WTC11 (cell line): Measurements from ENCODE around the gene PIK3C3. TPM values are rescaled to one million over a fixed set of nuclear protein-coding genes. Genes with fewer than 3 reads are reported as not detected.

Source experiments
- ATAC-seq: fragments of 200-7000 bp; cut with Tn5 transposase; 2 replicates; pipeline ENCODE4 v1.10.0; 2021; ENCODE audit warnings: mild to moderate bottlenecking, moderate library complexity
- CTCF ChIA-PET: fragments of 300-600 bp; sonication (Branson Sonifier 250); formaldehyde crosslinking; loops from one replicate; lab custom pipeline; 2021; ENCODE audit warnings: antibody characterized with exemption; lab: Charles Lee
- POLR2A ChIA-PET: fragments of 350-600 bp; sonication (Branson Sonifier 250); formaldehyde crosslinking; loops from one replicate; lab custom pipeline; 2021; ENCODE audit warnings: antibody characterized with exemption; lab: Charles Lee
- DNase-seq: peaks from one replicate; pipeline ENCODE4 v3.0.0; 2021; ENCODE audit warnings: low spot score
- H3K27ac Mint-ChIP-seq: 2 replicates; pipeline ENCODE4 v1.8.0; 2021; ENCODE audit warnings: mixed read lengths
- H3K27me3 Mint-ChIP-seq: 2 replicates; pipeline ENCODE4 v1.8.0; 2021; ENCODE audit warnings: low read depth, mild to moderate bottlenecking, moderate library complexity, mixed read lengths
- H3K36me3 Mint-ChIP-seq: 2 replicates; pipeline ENCODE4 v1.8.0; 2021; ENCODE audit warnings: mixed read lengths
- H3K4me1 Mint-ChIP-seq: 2 replicates; pipeline ENCODE4 v1.8.0; 2022; ENCODE audit warnings: mixed read lengths
- H3K4me3 Mint-ChIP-seq: 2 replicates; pipeline ENCODE4 v1.8.0; 2021; ENCODE audit warnings: mild to moderate bottlenecking, moderate library complexity, mixed read lengths
- H3K9me3 Mint-ChIP-seq: 2 replicates; pipeline ENCODE4 v1.8.0; 2021; ENCODE audit warnings: mixed read lengths
- CREB1 ChIP-seq: sonication (generic); formaldehyde crosslinking; IDR thresholded peaks from 2 replicates; pipeline ENCODE4 v1.8.0; 2023; ENCODE audit warnings: mild to moderate bottlenecking, missing genetic modification reagents
- FOXJ3 ChIP-seq: sonication (generic); formaldehyde crosslinking; IDR thresholded peaks from 2 replicates; pipeline ENCODE4 v1.9.0; 2021; ENCODE audit warnings: missing genetic modification reagents, mild to moderate bottlenecking, borderline replicate concordance
- FOXP1 ChIP-seq: sonication (generic); formaldehyde crosslinking; IDR thresholded peaks from 2 replicates; pipeline ENCODE4 v1.8.0; 2022; ENCODE audit warnings: missing genetic modification reagents, mild to moderate bottlenecking, moderate library complexity, borderline replicate concordance
- JAZF1 ChIP-seq: fragments of 250-450 bp; sonication (Bioruptor Pico); IDR thresholded peaks from 2 replicates; pipeline ENCODE4 v1.9.0; 2021; ENCODE audit warnings: moderate library complexity, mild to moderate bottlenecking, inconsistent platforms
- JUN ChIP-seq: sonication (generic); formaldehyde crosslinking; IDR thresholded peaks from 2 replicates; pipeline ENCODE4 v1.8.0; 2023; ENCODE audit warnings: mild to moderate bottlenecking, missing genetic modification reagents
- NFATC4 ChIP-seq: fragments of 250-450 bp; sonication (Bioruptor Pico); IDR thresholded peaks from 2 replicates; pipeline ENCODE4 v1.9.0; 2021; ENCODE audit warnings: mild to moderate bottlenecking
- NFE2L1 ChIP-seq: sonication (generic); formaldehyde crosslinking; IDR thresholded peaks from 2 replicates; pipeline ENCODE4 v1.8.1; 2023; ENCODE audit warnings: missing genetic modification reagents
- NR1H2 ChIP-seq: sonication (generic); formaldehyde crosslinking; IDR thresholded peaks from 2 replicates; pipeline ENCODE4 v1.9.0; 2021; ENCODE audit warnings: mild to moderate bottlenecking, moderate library complexity, missing genetic modification reagents
- RELA ChIP-seq: sonication (generic); formaldehyde crosslinking; IDR thresholded peaks from 2 replicates; pipeline ENCODE4 v1.8.1; 2022; ENCODE audit warnings: missing genetic modification reagents, mild to moderate bottlenecking, borderline replicate concordance
- SMAD3 ChIP-seq: sonication (generic); formaldehyde crosslinking; IDR thresholded peaks from 2 replicates; pipeline ENCODE4 v1.8.0; 2022; ENCODE audit warnings: missing genetic modification reagents, mild to moderate bottlenecking, borderline replicate concordance
- SMAD4 ChIP-seq: sonication (generic); formaldehyde crosslinking; IDR thresholded peaks from 2 replicates; pipeline ENCODE4 v1.8.0; 2022; ENCODE audit warnings: mild to moderate bottlenecking, missing genetic modification reagents
- TCF7 ChIP-seq: sonication (generic); formaldehyde crosslinking; IDR thresholded peaks from 2 replicates; pipeline ENCODE4 v1.8.0; 2022; ENCODE audit warnings: mild to moderate bottlenecking, low read depth, missing genetic modification reagents, moderate library complexity
- TEAD1 ChIP-seq: sonication (generic); formaldehyde crosslinking; IDR thresholded peaks from 2 replicates; pipeline ENCODE4 v1.8.0; 2022; ENCODE audit warnings: mild to moderate bottlenecking, missing genetic modification reagents
- TP53 ChIP-seq: sonication (generic); formaldehyde crosslinking; IDR thresholded peaks from 2 replicates; pipeline ENCODE4 v1.8.1; 2023; ENCODE audit warnings: mild to moderate bottlenecking, missing genetic modification reagents
- ZNF138 ChIP-seq: sonication (generic); formaldehyde crosslinking; conservative IDR thresholded peaks from 2 replicates; pipeline ENCODE4 v1.8.1; 2022; ENCODE audit warnings: mild to moderate bottlenecking, moderate library complexity, missing genetic modification reagents
- ZNF232 ChIP-seq: sonication (generic); formaldehyde crosslinking; IDR thresholded peaks from 2 replicates; pipeline ENCODE4 v1.8.0; 2022; ENCODE audit warnings: mild to moderate bottlenecking, missing genetic modification reagents
- ZNF423 ChIP-seq: fragments of 250-450 bp; sonication (Bioruptor Pico); IDR thresholded peaks from 2 replicates; pipeline ENCODE4 v2.1.2; 2022; ENCODE audit warnings: mild to moderate bottlenecking, moderate library complexity
- total RNA-seq: library from RNA; stranded (reverse); gene quantifications from 3 replicates; pipeline ENCODE4 v1.2.3, GENCODE V29; 2021
- TF ChIP-seq, protein P1 (sequence below): fragments of 250-450 bp; sonication (Bioruptor Pico); IDR thresholded peaks from 2 replicates; pipeline ENCODE4 v1.9.0; 2021; ENCODE audit warnings: mild to moderate bottlenecking, borderline replicate concordance
- TF ChIP-seq, protein P2 (sequence below): sonication (generic); formaldehyde crosslinking; IDR thresholded peaks from 2 replicates; pipeline ENCODE4 v1.8.0; 2022; ENCODE audit warnings: mild to moderate bottlenecking, missing genetic modification reagents

Gene PIK3C3
- total RNA-seq, 1 experiment from 2014 or later = 40.4 TPM

DNA sequence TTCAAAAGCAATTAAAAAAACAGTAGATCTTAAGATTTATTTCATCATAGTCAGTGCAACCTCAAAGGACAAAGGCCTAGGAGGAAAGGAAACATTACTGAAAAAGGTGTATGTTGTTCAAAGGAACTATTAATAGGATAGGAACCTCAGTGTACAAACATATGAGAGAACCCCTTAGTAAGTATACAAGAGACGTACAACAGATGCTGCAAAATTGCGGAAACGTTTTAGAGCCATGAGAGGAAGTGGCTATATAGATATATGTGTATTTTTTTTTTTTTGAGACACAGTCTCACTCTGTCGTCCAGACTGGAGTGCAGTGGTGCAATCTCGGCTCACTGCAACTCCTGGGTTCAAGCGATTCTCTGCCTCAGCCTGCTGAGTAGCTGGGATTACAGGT is 22.2 kb downstream of the PIK3C3 start:
- Mint-ChIP-seq H3K4me3 (no peak overlapping the region), H3K4me1 (no peaks in the 10 kb centered on the region), H3K27ac (no peak overlapping the region), H3K9me3 (no peaks in the 10 kb centered on the region), H3K27me3 (no peaks in the 10 kb centered on the region), H3K36me3 (no peaks in the 10 kb centered on the region)
- TF ChIP-seq SMAD3 (no peak), NR1H2 (CRISPR knock-in tag) (no peak), TEAD1 (CRISPR knock-in tag) (no peak), NFE2L1 (no peak)
- CTCF ChIA-PET = no interaction called here
- POLR2A ChIA-PET = no interaction called here
- DNase-seq = no peak
- no peak for ATAC-seq

DNA sequence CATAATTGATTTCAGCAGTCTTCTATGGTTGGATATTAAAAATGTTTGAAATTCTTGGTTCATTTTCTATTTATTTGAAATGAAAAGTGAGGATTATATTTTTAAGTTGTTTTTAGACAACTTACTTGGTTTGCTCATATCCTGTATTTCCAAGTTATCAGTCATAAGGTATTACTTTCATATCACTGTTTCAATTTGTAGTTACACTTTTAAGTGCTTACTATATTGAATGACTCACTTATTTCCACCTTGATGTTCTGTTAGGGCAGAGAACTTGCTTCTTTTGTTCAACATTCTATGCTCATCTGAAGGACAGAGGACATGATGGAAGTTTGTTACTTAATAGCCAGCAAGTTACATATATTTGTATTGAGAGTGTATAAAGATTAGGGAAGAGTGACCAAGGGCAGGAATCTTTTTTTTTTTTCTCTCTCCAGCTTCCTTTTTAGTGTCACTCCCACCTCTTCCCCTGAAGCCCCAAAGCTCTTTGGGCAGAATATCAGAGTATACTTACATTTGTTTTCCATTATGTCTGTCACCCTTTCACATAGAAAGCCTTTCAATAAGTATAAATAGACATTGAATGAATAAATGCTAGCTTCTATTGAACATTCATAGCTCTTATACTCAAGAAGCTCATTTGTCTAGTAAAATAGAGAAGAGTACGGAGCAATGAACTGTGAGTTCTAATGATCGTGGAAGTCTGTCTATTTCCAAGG is 28.1 kb downstream of the PIK3C3 start:
- no peaks in the 10 kb centered on the region for H3K27me3 Mint-ChIP-seq
- H3K36me3 Mint-ChIP-seq = no peaks in the 10 kb centered on the region
- CTCF ChIA-PET = interaction anchor here (0.7 kb wide), 1 partner anchor 48 kb away, joined by 3 read pairs; no protein-coding TSS in a partner anchor
- no peak for ATAC-seq
- H3K27ac Mint-ChIP-seq = no peak overlapping the region
- no peaks in the 10 kb centered on the region for H3K9me3 Mint-ChIP-seq
- DNase-seq = no peak
- H3K4me1 Mint-ChIP-seq = no peaks in the 10 kb centered on the region
- TF ChIP-seq FOXJ3 (CRISPR knock-in tag) = no peak
- TF ChIP-seq, protein P1, sequence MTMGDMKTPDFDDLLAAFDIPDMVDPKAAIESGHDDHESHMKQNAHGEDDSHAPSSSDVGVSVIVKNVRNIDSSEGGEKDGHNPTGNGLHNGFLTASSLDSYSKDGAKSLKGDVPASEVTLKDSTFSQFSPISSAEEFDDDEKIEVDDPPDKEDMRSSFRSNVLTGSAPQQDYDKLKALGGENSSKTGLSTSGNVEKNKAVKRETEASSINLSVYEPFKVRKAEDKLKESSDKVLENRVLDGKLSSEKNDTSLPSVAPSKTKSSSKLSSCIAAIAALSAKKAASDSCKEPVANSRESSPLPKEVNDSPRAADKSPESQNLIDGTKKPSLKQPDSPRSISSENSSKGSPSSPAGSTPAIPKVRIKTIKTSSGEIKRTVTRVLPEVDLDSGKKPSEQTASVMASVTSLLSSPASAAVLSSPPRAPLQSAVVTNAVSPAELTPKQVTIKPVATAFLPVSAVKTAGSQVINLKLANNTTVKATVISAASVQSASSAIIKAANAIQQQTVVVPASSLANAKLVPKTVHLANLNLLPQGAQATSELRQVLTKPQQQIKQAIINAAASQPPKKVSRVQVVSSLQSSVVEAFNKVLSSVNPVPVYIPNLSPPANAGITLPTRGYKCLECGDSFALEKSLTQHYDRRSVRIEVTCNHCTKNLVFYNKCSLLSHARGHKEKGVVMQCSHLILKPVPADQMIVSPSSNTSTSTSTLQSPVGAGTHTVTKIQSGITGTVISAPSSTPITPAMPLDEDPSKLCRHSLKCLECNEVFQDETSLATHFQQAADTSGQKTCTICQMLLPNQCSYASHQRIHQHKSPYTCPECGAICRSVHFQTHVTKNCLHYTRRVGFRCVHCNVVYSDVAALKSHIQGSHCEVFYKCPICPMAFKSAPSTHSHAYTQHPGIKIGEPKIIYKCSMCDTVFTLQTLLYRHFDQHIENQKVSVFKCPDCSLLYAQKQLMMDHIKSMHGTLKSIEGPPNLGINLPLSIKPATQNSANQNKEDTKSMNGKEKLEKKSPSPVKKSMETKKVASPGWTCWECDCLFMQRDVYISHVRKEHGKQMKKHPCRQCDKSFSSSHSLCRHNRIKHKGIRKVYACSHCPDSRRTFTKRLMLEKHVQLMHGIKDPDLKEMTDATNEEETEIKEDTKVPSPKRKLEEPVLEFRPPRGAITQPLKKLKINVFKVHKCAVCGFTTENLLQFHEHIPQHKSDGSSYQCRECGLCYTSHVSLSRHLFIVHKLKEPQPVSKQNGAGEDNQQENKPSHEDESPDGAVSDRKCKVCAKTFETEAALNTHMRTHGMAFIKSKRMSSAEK (CRISPR knock-in tag) = no peak
- no peak for TF ChIP-seq ZNF423 (CRISPR knock-in tag)
- TF ChIP-seq ZNF138 (CRISPR knock-in tag) = no peak
- TF ChIP-seq ZNF232 (CRISPR knock-in tag) = no peak
- TF ChIP-seq TCF7 (CRISPR knock-in tag) = no peak
- no peak for TF ChIP-seq RELA (CRISPR knock-in tag)
- TF ChIP-seq NR1H2 (CRISPR knock-in tag) = no peak
- TF ChIP-seq CREB1 = no peak
- TF ChIP-seq JAZF1 = no peak
- TF ChIP-seq SMAD4 (CRISPR knock-in tag) = no peak
- no peak for TF ChIP-seq JUN (CRISPR knock-in tag)
- no peak for TF ChIP-seq TP53 (CRISPR knock-in tag)
- no peak for TF ChIP-seq FOXP1 (CRISPR knock-in tag)
- TF ChIP-seq NFATC4 = no peak
- no peak for TF ChIP-seq NFE2L1
- TF ChIP-seq, protein P2, sequence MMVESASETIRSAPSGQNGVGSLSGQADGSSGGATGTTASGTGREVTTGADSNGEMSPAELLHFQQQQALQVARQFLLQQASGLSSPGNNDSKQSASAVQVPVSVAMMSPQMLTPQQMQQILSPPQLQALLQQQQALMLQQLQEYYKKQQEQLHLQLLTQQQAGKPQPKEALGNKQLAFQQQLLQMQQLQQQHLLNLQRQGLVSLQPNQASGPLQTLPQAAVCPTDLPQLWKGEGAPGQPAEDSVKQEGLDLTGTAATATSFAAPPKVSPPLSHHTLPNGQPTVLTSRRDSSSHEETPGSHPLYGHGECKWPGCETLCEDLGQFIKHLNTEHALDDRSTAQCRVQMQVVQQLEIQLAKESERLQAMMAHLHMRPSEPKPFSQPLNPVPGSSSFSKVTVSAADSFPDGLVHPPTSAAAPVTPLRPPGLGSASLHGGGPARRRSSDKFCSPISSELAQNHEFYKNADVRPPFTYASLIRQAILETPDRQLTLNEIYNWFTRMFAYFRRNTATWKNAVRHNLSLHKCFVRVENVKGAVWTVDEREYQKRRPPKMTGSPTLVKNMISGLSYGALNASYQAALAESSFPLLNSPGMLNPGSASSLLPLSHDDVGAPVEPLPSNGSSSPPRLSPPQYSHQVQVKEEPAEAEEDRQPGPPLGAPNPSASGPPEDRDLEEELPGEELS (CRISPR knock-in tag) = no peak
- POLR2A ChIA-PET = no interaction called here
- H3K4me3 Mint-ChIP-seq = no peak overlapping the region
